ENCODE results near the gene SUSD3. TPM values are rescaled to one million over a fixed set of nuclear protein-coding genes. Genes with fewer than 3 reads are reported as not detected.
"Not testable (repeated sequence)": the region's sequence is repeated elsewhere in the genome, so short reads cannot be mapped to it uniquely, and the experiment has no call there.

The SUSD3 gene
- polyA plus RNA-seq (ENCODE audit: low read depth in 6 of 6), result 10 to 100 TPM; 35.3 to 70.1 (median 52.5) TPM

GRCh38 chr9:93058355-93059010 lies at the start of gene SUSD3:
Gene SUSD3 (plus strand): TSS chr9:93058701. CDS start chr9:93058743, 42 bp downstream.
- no peaks in the 10 kb centered on the region for H3K27me3 Mint-ChIP-seq
- ATAC-seq (ENCODE audit: low read depth in 2 of 2) (peak; percentile 54 to 56), DNase-seq (peak; percentile 67)
- H3K9me3 Mint-ChIP-seq, result no peaks in the 10 kb centered on the region
- H3K4me1 Mint-ChIP-seq, result peaks cover 46 to 72% (median 61%) of the 10 kb centered on the region in 3 donors
- H3K4me3 Mint-ChIP-seq, result peak within 1 kb of the TSS; percentile 86 to 96 (median 93)
- no peaks in the 10 kb centered on the region for H3K36me3 Mint-ChIP-seq
- peak within 1 kb of the TSS; percentile 92 to 98 (median 96) for H3K27ac Mint-ChIP-seq

DNA sequence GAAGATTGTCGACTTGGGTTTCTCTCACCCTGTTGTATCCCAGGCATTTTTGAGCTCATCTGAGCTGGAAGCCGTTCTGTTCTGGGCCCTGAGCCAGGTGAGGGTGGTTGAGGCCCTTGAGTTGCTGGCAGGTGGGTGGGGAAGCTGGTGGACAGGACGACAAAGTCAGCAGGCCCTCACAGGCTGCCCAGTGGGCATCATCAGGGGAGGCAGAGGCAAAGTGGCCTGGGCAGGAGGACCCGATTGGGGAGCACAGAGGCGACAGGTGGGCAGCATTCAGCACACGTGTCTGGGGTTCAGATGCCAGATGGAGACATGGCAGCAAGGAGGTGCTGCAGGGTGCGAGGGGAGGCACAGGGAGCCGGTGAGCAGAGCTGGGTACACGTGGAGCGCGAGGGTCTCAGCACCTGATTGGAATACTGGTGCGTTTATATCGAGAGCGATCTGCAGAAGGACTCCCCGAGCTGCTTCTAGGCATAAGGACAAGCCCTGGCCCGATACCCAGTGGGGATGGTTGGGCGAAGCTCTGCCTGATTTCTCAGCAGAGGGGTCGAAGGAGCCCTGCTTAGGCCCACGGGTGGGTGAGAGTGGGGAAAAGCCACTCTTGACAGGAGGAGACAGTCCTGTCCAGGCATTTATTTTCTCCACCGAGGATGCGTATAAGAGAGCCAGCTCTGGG lies 49.0 kb upstream of the SUSD3 start:
- no peaks in the 10 kb centered on the region for H3K27me3 Mint-ChIP-seq
- H3K4me1 Mint-ChIP-seq, result peaks cover 6 to 17% (median 10%) of the 10 kb centered on the region in 3 donors
- H3K9me3 Mint-ChIP-seq, result no peaks in the 10 kb centered on the region
- H3K36me3 Mint-ChIP-seq, result peaks cover 19 to 22% of the 10 kb centered on the region in 2 donors
- peak overlapping the region in 1 of 6 donors; percentile 68 for H3K27ac Mint-ChIP-seq
- no peak overlapping the region for H3K4me3 Mint-ChIP-seq
- no peak for ATAC-seq (ENCODE audit: low read depth in 2 of 2)
- DNase-seq, result no peak

DNA sequence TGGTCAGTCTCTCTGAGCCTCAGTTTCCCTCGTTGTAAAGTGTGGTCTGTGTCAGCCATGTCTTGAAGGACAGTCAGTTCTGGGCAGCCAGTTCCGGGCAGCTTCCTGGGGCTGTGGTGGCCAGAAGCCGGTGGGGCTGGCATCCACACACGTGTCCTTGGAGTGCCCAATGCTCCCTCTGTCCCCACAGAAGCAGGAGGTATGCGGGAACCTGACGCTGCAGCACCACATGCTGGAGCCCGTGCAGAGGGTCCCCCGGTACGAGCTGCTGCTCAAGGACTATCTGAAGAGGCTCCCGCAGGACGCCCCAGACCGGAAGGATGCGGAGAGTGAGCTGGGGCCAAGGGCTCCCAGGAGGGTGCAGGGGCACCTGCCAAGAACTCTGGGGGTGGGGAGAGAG lies 48.4 kb upstream of the SUSD3 start:
- Mint-ChIP-seq H3K9me3 (no peaks in the 10 kb centered on the region), H3K27ac (peak overlapping the region in 2 of 6 donors; percentile 31 to 51), H3K4me3 (no peak overlapping the region), H3K27me3 (no peaks in the 10 kb centered on the region), H3K36me3 (peaks cover 19 to 22% of the 10 kb centered on the region in 2 donors), H3K4me1 (peaks cover 6 to 17% (median 10%) of the 10 kb centered on the region in 3 donors)
- ATAC-seq (ENCODE audit: low read depth in 2 of 2) (no peak), DNase-seq (no peak)

- no peaks in the 10 kb centered on the region for H3K27me3 Mint-ChIP-seq
- H3K36me3 Mint-ChIP-seq, result peaks cover 18 to 22% of the 10 kb centered on the region in 2 donors
- DNase-seq (no peak), ATAC-seq (ENCODE audit: low read depth in 2 of 2) (no peak)
- no peak overlapping the region for H3K4me3 Mint-ChIP-seq
- no peaks in the 10 kb centered on the region for H3K9me3 Mint-ChIP-seq
- peaks cover 6 to 17% (median 10%) of the 10 kb centered on the region in 3 donors for H3K4me1 Mint-ChIP-seq
- H3K27ac Mint-ChIP-seq, result peak overlapping the region in 3 of 6 donors; percentile 31 to 59 (median 33)
Observed at GRCh38 chr9:93010704-93011103, 47.8 kb upstream of the SUSD3 start.

DNA sequence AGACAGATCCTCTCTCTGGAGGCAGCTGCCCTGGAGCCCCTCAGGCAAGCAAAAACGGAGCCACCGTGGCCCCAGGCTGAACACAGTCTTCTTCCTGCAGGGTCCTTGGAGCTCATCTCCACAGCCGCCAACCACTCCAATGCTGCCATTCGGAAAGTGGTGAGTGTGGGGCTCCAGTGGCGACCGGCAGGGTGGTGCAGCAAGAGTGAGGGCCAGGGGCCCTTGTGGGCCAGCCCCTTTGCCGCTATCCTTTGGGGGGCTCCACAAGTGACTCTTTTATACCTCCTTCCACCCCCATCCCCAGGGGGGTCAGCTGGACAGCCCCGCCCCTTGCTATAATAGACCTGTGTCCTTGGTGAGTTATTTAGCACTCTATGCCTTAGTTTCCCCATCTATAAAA lies 47.4 kb upstream of the SUSD3 start:
- no peak overlapping the region for H3K27ac Mint-ChIP-seq
- H3K9me3 Mint-ChIP-seq, result no peaks in the 10 kb centered on the region
- ATAC-seq (ENCODE audit: low read depth in 2 of 2) (no peak), DNase-seq (no peak)
- peaks cover 14 to 22% of the 10 kb centered on the region in 2 donors for H3K36me3 Mint-ChIP-seq
- no peaks in the 10 kb centered on the region for H3K27me3 Mint-ChIP-seq
- no peak overlapping the region for H3K4me3 Mint-ChIP-seq
- peaks cover 6 to 14% (median 10%) of the 10 kb centered on the region in 3 donors for H3K4me1 Mint-ChIP-seq

GRCh38 chr9:93012963-93013855 lies 45.3 kb upstream of the SUSD3 start:
- peaks cover 11 to 29% of the 10 kb centered on the region in 2 donors for H3K36me3 Mint-ChIP-seq
- ATAC-seq (ENCODE audit: low read depth in 2 of 2) (no peak), DNase-seq (no peak)
- no peak overlapping the region for H3K4me3 Mint-ChIP-seq
- H3K4me1 Mint-ChIP-seq, result peaks cover 5 to 14% (median 10%) of the 10 kb centered on the region in 3 donors
- peak overlapping the region in 2 of 6 donors; percentile 33 to 56 for H3K27ac Mint-ChIP-seq
- no peaks in the 10 kb centered on the region for H3K27me3 Mint-ChIP-seq
- H3K9me3 Mint-ChIP-seq, result no peaks in the 10 kb centered on the region

GRCh38 chr9:93013856-93014582 lies 44.5 kb upstream of the SUSD3 start:
- peaks cover 3 to 14% (median 10%) of the 10 kb centered on the region in 3 donors for H3K4me1 Mint-ChIP-seq
- peaks cover 9 to 32% of the 10 kb centered on the region in 2 donors for H3K36me3 Mint-ChIP-seq
- no peak for ATAC-seq (ENCODE audit: low read depth in 2 of 2)
- no peak overlapping the region for H3K4me3 Mint-ChIP-seq
- H3K27me3 Mint-ChIP-seq, result no peaks in the 10 kb centered on the region
- H3K27ac Mint-ChIP-seq, result peak overlapping the region in 2 of 6 donors; percentile 58 to 81
- no peaks in the 10 kb centered on the region for H3K9me3 Mint-ChIP-seq
- no peak for DNase-seq

- H3K27me3 Mint-ChIP-seq; DNase-seq; ATAC-seq (ENCODE audit: low read depth in 2 of 2); H3K9me3 Mint-ChIP-seq; H3K4me3 Mint-ChIP-seq: not testable (repeated sequence)
- H3K36me3 Mint-ChIP-seq, result peaks cover 16 to 36% of the 10 kb centered on the region in 2 donors
- peaks cover 3 to 16% (median 10%) of the 10 kb centered on the region in 3 donors for H3K4me1 Mint-ChIP-seq
- H3K27ac Mint-ChIP-seq, result peak overlapping the region in 2 of 6 donors; percentile 34 to 60
Observed at GRCh38 chr9:93015190-93015589, 43.3 kb upstream of the SUSD3 start.

- Mint-ChIP-seq H3K9me3 (no peaks in the 10 kb centered on the region), H3K36me3 (peaks cover 16 to 38% of the 10 kb centered on the region in 2 donors), H3K4me3 (no peak overlapping the region), H3K27ac (peak overlapping the region in 1 of 6 donors; percentile 42), H3K27me3 (no peaks in the 10 kb centered on the region), H3K4me1 (peaks cover 0 to 11% (median 10%) of the 10 kb centered on the region in 3 donors)
- ATAC-seq (ENCODE audit: low read depth in 2 of 2) (no peak), DNase-seq (no peak)
Observed at GRCh38 chr9:93017621-93018020, 40.9 kb upstream of the SUSD3 start.

- H3K36me3 Mint-ChIP-seq, result peaks cover 8 to 24% of the 10 kb centered on the region in 2 donors
Observed at GRCh38 chr9:93020151-93020550, 38.4 kb upstream of the SUSD3 start.

DNA sequence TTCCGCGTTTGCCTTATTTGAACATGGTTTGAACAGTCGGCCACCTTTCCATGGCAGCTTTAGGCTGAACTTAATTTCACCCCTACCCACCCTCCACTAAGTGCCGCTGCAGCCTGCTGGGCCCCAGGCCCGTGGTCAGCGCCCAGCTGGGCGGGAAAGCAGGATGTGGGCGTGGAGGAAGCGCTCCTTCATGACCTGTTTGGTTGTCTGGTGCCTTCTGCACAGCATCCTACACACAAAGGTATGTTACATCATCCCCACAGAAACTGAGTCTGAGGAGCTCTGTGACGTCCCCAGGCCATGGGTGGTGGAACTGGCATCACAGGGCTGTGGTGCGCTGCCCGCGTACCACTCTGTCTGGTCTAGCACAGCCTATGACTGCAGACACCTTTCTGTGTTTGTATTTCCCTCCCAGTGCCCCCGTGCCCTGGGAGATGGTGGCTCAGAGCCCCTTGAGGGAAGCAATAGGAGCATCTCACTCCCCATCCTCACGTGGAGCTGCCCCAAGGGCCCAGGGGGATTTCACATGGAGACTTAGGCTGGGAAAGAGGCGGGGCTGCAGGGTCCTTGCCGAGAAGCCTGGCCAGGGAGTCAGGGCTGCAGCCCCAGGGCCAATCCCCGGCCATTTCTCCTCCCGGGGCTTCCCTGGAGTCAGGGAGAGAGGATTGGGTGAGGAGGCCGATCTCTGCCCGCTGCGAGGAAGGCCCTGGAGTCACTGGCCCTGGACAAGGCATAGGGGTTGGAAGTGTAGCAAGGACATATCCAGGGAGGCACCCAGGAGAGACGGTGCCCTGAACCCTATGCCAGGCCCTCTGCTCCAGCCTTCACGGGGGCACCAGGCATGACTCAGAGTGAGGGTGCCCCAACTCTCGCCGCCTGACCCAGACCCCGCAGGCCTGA lies 37.5 kb upstream of the SUSD3 start:
- Mint-ChIP-seq H3K4me1 (peaks cover 0 to 8% (median 0%) of the 10 kb centered on the region in 3 donors), H3K27ac (no peak overlapping the region), H3K9me3 (no peaks in the 10 kb centered on the region), H3K36me3 (peaks cover 8 to 24% of the 10 kb centered on the region in 2 donors), H3K27me3 (no peaks in the 10 kb centered on the region), H3K4me3 (no peak overlapping the region)
- no peak for ATAC-seq (ENCODE audit: low read depth in 2 of 2)
- no peak for DNase-seq

More at GRCh38 chr9:93020151-93020550, 38.4 kb upstream of the SUSD3 start:
- no peaks in the 10 kb centered on the region for H3K27me3 Mint-ChIP-seq
- no peaks in the 10 kb centered on the region for H3K9me3 Mint-ChIP-seq
- H3K4me3 Mint-ChIP-seq, result no peak overlapping the region
- H3K4me1 Mint-ChIP-seq, result peaks cover 0 to 4% (median 0%) of the 10 kb centered on the region in 3 donors
- ATAC-seq (ENCODE audit: low read depth in 2 of 2), result no peak
- DNase-seq, result no peak
- peak overlapping the region in 1 of 6 donors; percentile 88 for H3K27ac Mint-ChIP-seq

GRCh38 chr9:93022066-93022465 lies 36.4 kb upstream of the SUSD3 start:
- DNase-seq, result no peak
- Mint-ChIP-seq H3K27ac (peak overlapping the region in 3 of 6 donors; percentile 32 to 79 (median 47)), H3K36me3 (peaks cover 8 to 24% of the 10 kb centered on the region in 2 donors), H3K27me3 (no peaks in the 10 kb centered on the region), H3K4me3 (no peak overlapping the region), H3K9me3 (no peaks in the 10 kb centered on the region), H3K4me1 (peaks cover 8 to 12% (median 10%) of the 10 kb centered on the region in 3 donors)
- no peak for ATAC-seq (ENCODE audit: low read depth in 2 of 2)
